AG10803 (cell line): Measurements from ENCODE around the gene MEGF9.

Experiments used
- DNase-seq: peaks from one replicate; pipeline ENCODE4 v3.0.0; 2010; ENCODE audit warnings: low read depth
- H3K4me3 ChIP-seq: 2 replicates; pipeline ENCODE4 v1.5.1; 2011; ENCODE audit warnings: mild to moderate bottlenecking, low read length, control low read depth
- CTCF ChIP-seq: conservative IDR thresholded peaks from 2 replicates; pipeline ENCODE4 v1.5.1; 2011; ENCODE audit warnings: mild to moderate bottlenecking, low read length, control low read depth, inconsistent platforms

Gene MEGF9

GRCh38 chr9:120714088-120714845 lies at the start of gene MEGF9:
TSS of gene MEGF9 (minus strand) at chr9:120714470. CDS start at chr9:120714358, 112 bp downstream.
- peak; percentile 97 for DNase-seq
- no peak for TF ChIP-seq CTCF
- peak within 1 kb of the TSS; percentile 69 for H3K4me3 ChIP-seq

GRCh38 chr9:120761006-120761405 lies 46.7 kb upstream of the MEGF9 start:
- TF ChIP-seq CTCF: no peak
- no peak for DNase-seq
- no peak overlapping the region for H3K4me3 ChIP-seq

GRCh38 chr9:120759755-120760400 lies 45.6 kb upstream of the MEGF9 start:
- no peak for TF ChIP-seq CTCF
- no peak for DNase-seq
- no peak overlapping the region for H3K4me3 ChIP-seq

GRCh38 chr9:120758544-120758943 lies 44.3 kb upstream of the MEGF9 start:
- DNase-seq: no peak
- no peak for TF ChIP-seq CTCF
- no peak overlapping the region for H3K4me3 ChIP-seq

- DNase-seq: no peak
- H3K4me3 ChIP-seq: no peak overlapping the region
- TF ChIP-seq CTCF: no peak
Measured at GRCh38 chr9:120757026-120757913, 43.0 kb upstream of the MEGF9 start.

- H3K4me3 ChIP-seq: no peak overlapping the region
- no peak for TF ChIP-seq CTCF
- DNase-seq: no peak
Measured at GRCh38 chr9:120756531-120756930, 42.3 kb upstream of the MEGF9 start.
